Trophoblast cell (in vitro differentiated cells and primary cell): ENCODE measurements around the gene ZBTB21.

Source experiments
- DNase-seq, 2 donors: peaks; one replicate each; pipeline ENCODE4 v3.0.0-alpha.2; 2016
- H2AFZ ChIP-seq: 2 replicates; pipeline ENCODE4 v1.6.1; 2013; ENCODE audit warnings: low read length, moderate library complexity, mild to moderate bottlenecking; ENCODE audit not compliant: insufficient read depth, poor library complexity
- H2AK5ac ChIP-seq: 2 replicates; pipeline ENCODE4 v1.6.1; 2013; ENCODE audit warnings: mild to moderate bottlenecking, low read length
- H2BK120ac ChIP-seq: 2 replicates; pipeline ENCODE4 v1.6.1; 2013; ENCODE audit warnings: low read length, mild to moderate bottlenecking, moderate library complexity; ENCODE audit not compliant: insufficient read depth, poor library complexity
- H2BK12ac ChIP-seq: 2 replicates; pipeline ENCODE4 v1.6.1; 2013; ENCODE audit warnings: mild to moderate bottlenecking, low read length, moderate library complexity
- H2BK5ac ChIP-seq: 2 replicates; pipeline ENCODE4 v1.6.1; 2013; ENCODE audit warnings: low read length, low read depth, moderate library complexity, mild to moderate bottlenecking; ENCODE audit not compliant: poor library complexity
- H3K14ac ChIP-seq: 2 replicates; pipeline ENCODE4 v1.6.1; 2013; ENCODE audit warnings: mild to moderate bottlenecking, low read length
- H3K18ac ChIP-seq: 2 replicates; pipeline ENCODE4 v1.6.1; 2013; ENCODE audit warnings: mild to moderate bottlenecking, low read length
- H3K23ac ChIP-seq: 2 replicates; pipeline ENCODE4 v1.6.1; 2013; ENCODE audit warnings: low read length
- H3K27ac ChIP-seq: 2 replicates; pipeline ENCODE4 v1.5.1; 2013; ENCODE audit warnings: low read depth, mild to moderate bottlenecking, inconsistent platforms, low read length, moderate library complexity
- H3K27me3 ChIP-seq: 2 replicates; pipeline ENCODE4 v1.6.1; 2013; ENCODE audit warnings: inconsistent platforms, mild to moderate bottlenecking, low read length, moderate library complexity; ENCODE audit not compliant: insufficient read depth
- H3K36me3 ChIP-seq, 2 experiments: 1 replicate in 1 of 2; 2 replicates in 1 of 2; pipeline ENCODE4 v1.6.1; 2013; ENCODE audit warnings: low read length in 2 of 2, mild to moderate bottlenecking in 2 of 2, moderate library complexity in 1 of 2; ENCODE audit not compliant: insufficient read depth in 2 of 2, control insufficient read depth in 1 of 2
- H3K4ac ChIP-seq: 2 replicates; pipeline ENCODE4 v1.6.1; 2013; ENCODE audit warnings: low read depth, mild to moderate bottlenecking, low read length, moderate library complexity
- H3K4me1 ChIP-seq, 2 experiments: 1 replicate in 1 of 2; 2 replicates in 1 of 2; pipeline ENCODE4 v1.6.1; 2013; ENCODE audit warnings: low read length in 2 of 2, mild to moderate bottlenecking in 2 of 2, moderate library complexity in 1 of 2; ENCODE audit not compliant: insufficient read depth in 2 of 2, control insufficient read depth in 1 of 2
- H3K4me2 ChIP-seq: 2 replicates; pipeline ENCODE4 v1.6.1; 2013; ENCODE audit warnings: inconsistent platforms, mild to moderate bottlenecking, low read length, moderate library complexity
- H3K4me3 ChIP-seq: 2 replicates; pipeline ENCODE4 v1.5.1; 2013; ENCODE audit warnings: mild to moderate bottlenecking, low read depth, low read length, inconsistent platforms
- H3K79me1 ChIP-seq: one replicate; pipeline ENCODE4 v1.6.1; 2013; ENCODE audit warnings: low read length
- H3K79me2 ChIP-seq: 2 replicates; pipeline ENCODE4 v1.6.1; 2013; ENCODE audit warnings: low read length, mild to moderate bottlenecking; ENCODE audit not compliant: control insufficient read depth, insufficient read depth, poor library complexity
- H3K9ac ChIP-seq: 2 replicates; pipeline ENCODE4 v1.6.1; 2013; ENCODE audit warnings: mild to moderate bottlenecking, low read length
- H3K9me3 ChIP-seq: 2 replicates; pipeline ENCODE4 v1.6.1; 2013; ENCODE audit warnings: low read depth, mild to moderate bottlenecking, control low read depth, inconsistent platforms, low read length; ENCODE audit not compliant: insufficient read depth
- H4K12ac ChIP-seq: 2 replicates; pipeline ENCODE4 v1.6.1; 2013; ENCODE audit warnings: low read depth, mild to moderate bottlenecking, low read length, moderate library complexity
- H4K8ac ChIP-seq: 2 replicates; pipeline ENCODE4 v1.6.1; 2013; ENCODE audit warnings: low read depth, mild to moderate bottlenecking, low read length, moderate library complexity
- H4K91ac ChIP-seq: one replicate; pipeline ENCODE4 v1.6.1; 2013; ENCODE audit warnings: low read depth, mild to moderate bottlenecking, low read length, moderate library complexity
- WGBS: extraction: QIAGEN DNeasy Blood & Tissue Kit; methylation state at CpG from one replicate; pipeline ENCODE4 v1.1.7; 2013; ENCODE audit warnings: missing lambda C conversion rate; ENCODE audit not compliant: insufficient read length, insufficient coverage; ENCODE audit errors: extremely low coverage; 5-methylcytosine and 5-hydroxymethylcytosine counted together

The ZBTB21 gene

GRCh38 chr21:41979335-41979734, 30.8 kb downstream of the ZBTB21 start:
- Histone ChIP-seq H2BK5ac (no peak overlapping the region), H2AFZ (no peak overlapping the region), H4K91ac (no peak overlapping the region), H3K4me2 (no peak overlapping the region), H3K9ac (no peak overlapping the region), H3K23ac (no peak overlapping the region), H4K12ac (no peak overlapping the region), H4K8ac (no peak overlapping the region), H3K18ac (no peak overlapping the region), H3K79me1 (no peaks in the 10 kb centered on the region), H2BK12ac (no peak overlapping the region), H3K27me3 (no peaks in the 10 kb centered on the region), H3K4ac (no peak overlapping the region), H3K36me3 (no peaks in the 10 kb centered on the region), H3K9me3 (peaks cover 5% of the 10 kb centered on the region), H3K4me3 (no peak overlapping the region), H3K79me2 (no peaks in the 10 kb centered on the region), H3K27ac (no peak overlapping the region), H2BK120ac (no peak overlapping the region), H2AK5ac (no peak overlapping the region), H3K14ac (no peak overlapping the region), H3K4me1 (no peaks in the 10 kb centered on the region)
- no CpG with 5 or more reads among the region's 4 CpGs for WGBS
- DNase-seq, result no peak

GRCh38 chr21:41977034-41977950, 32.9 kb downstream of the ZBTB21 start:
- Histone ChIP-seq H4K8ac (no peak overlapping the region), H4K91ac (no peak overlapping the region), H3K4ac (no peak overlapping the region), H3K23ac (no peak overlapping the region), H2AK5ac (no peak overlapping the region), H3K14ac (no peak overlapping the region), H3K36me3 (no peaks in the 10 kb centered on the region), H3K18ac (no peak overlapping the region), H3K27me3 (no peaks in the 10 kb centered on the region), H2BK5ac (no peak overlapping the region), H3K9ac (no peak overlapping the region), H2BK120ac (no peak overlapping the region), H3K4me1 (peaks cover 2 to 3% of the 10 kb centered on the region in 2 experiments), H2BK12ac (no peak overlapping the region), H4K12ac (no peak overlapping the region), H3K79me1 (no peaks in the 10 kb centered on the region), H3K27ac (no peak overlapping the region), H3K79me2 (no peaks in the 10 kb centered on the region), H3K4me2 (no peak overlapping the region), H3K4me3 (no peak overlapping the region), H3K9me3 (peaks cover 5% of the 10 kb centered on the region), H2AFZ (no peak overlapping the region)
- DNase-seq, result no peak
- no CpG with 5 or more reads among the region's 17 CpGs for WGBS

- Histone ChIP-seq H4K8ac (no peak overlapping the region), H4K12ac (no peak overlapping the region), H3K4ac (no peak overlapping the region), H2BK120ac (no peak overlapping the region), H3K18ac (no peak overlapping the region), H3K23ac (no peak overlapping the region), H3K9ac (no peak overlapping the region), H3K4me1 (peaks cover 2 to 3% of the 10 kb centered on the region in 2 experiments), H3K14ac (no peak overlapping the region), H2BK5ac (no peak overlapping the region), H2BK12ac (no peak overlapping the region), H2AK5ac (no peak overlapping the region), H3K4me2 (no peak overlapping the region), H3K27me3 (no peaks in the 10 kb centered on the region), H3K9me3 (peaks cover 4% of the 10 kb centered on the region), H3K79me2 (no peaks in the 10 kb centered on the region), H4K91ac (no peak overlapping the region), H3K79me1 (no peaks in the 10 kb centered on the region), H3K4me3 (no peak overlapping the region), H2AFZ (no peak overlapping the region), H3K36me3 (no peaks in the 10 kb centered on the region), H3K27ac (no peak overlapping the region)
- no peak for DNase-seq
- no CpG with 5 or more reads among the region's 8 CpGs for WGBS
These were observed 33.5 kb downstream of the ZBTB21 start for GRCh38 chr21:41976611-41977010.

- no CpG with 5 or more reads among the region's 17 CpGs for WGBS
- H2BK12ac ChIP-seq, result no peak overlapping the region
- DNase-seq, result no peak
- no peak overlapping the region for H2BK120ac ChIP-seq
- H3K27me3 ChIP-seq, result no peaks in the 10 kb centered on the region
- H3K14ac ChIP-seq, result no peak overlapping the region
- no peak overlapping the region for H2AFZ ChIP-seq
- no peaks in the 10 kb centered on the region for H3K79me1 ChIP-seq
- no peak overlapping the region for H4K8ac ChIP-seq
- H3K36me3 ChIP-seq, result no peaks in the 10 kb centered on the region
- no peak overlapping the region for H4K12ac ChIP-seq
- no peak overlapping the region for H2BK5ac ChIP-seq
- H3K9ac ChIP-seq, result no peak overlapping the region
- H3K4me3 ChIP-seq, result no peak overlapping the region
- no peak overlapping the region for H4K91ac ChIP-seq
- no peak overlapping the region for H3K4me2 ChIP-seq
- H3K4me1 ChIP-seq, result peaks cover 2 to 3% of the 10 kb centered on the region in 2 experiments
- peaks cover 4% of the 10 kb centered on the region for H3K9me3 ChIP-seq
- no peak overlapping the region for H3K23ac ChIP-seq
- no peak overlapping the region for H2AK5ac ChIP-seq
- H3K79me2 ChIP-seq, result no peaks in the 10 kb centered on the region
- no peak overlapping the region for H3K18ac ChIP-seq
- no peak overlapping the region for H3K4ac ChIP-seq
- H3K27ac ChIP-seq, result no peak overlapping the region
These were observed 34.5 kb downstream of the ZBTB21 start for GRCh38 chr21:41975391-41976272.
